ENCODE results near the gene URB1. TPM values are rescaled to one million over a fixed set of nuclear protein-coding genes. Genes with fewer than 3 reads are reported as not detected.

URB1 gene
- total RNA-seq, 4 donors from 2014 or later = 11.1 to 24.8 (median 17.9) TPM

DNA sequence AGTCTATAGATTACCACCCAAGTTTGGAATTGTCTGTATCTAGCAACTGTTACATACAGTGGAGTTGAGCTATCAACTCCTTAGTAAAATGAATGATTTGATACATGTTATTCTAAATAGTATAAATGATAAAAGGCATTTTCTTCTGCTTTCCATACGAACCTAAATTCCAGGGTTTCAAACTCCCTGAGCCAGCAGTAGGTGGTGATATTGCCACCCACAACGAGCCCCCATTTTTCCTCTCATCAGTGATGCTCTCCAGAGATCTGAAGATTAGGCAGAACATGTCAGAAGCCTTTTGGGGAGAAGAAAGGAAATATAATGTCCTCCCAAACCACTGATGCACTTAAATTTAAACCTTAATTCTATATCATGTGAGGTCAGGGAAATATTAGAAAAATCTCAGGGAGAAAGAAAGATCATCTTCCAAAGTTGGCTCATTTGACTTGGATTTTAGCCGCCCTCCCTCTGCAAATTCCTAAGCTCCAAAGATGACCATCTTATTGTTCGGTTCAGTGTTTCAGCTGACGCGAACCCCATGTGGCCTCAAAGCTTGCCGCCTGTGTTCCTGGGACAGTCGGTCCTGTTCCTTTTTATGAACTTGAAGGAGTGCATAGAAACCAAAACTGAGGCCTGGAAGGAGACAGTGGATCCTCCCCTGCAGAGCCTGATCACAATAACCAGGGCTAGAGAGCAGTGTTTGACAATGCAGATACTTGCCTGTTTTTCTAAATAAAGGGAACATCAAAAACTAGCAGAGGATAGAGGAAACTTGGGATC is 22.0 kb upstream of the URB1 start:
- Histone ChIP-seq H3K4me3 (peak overlapping the region in 3 of 4 donors; percentile 79 to 97 (median 88)), H3K9me3 (no peaks in the 10 kb centered on the region), H3K27ac (peak overlapping the region; percentile 98 to 100 (median 99)), H3K27me3 (no peaks in the 10 kb centered on the region), H3K36me3 (peaks cover 0 to 20% (median 0%) of the 10 kb centered on the region in 3 donors), H3K4me1 (peaks cover 18 to 79% (median 41%) of the 10 kb centered on the region in 3 donors)
- no peak for DNase-seq
- TF ChIP-seq POLR2A (IDR thresholded peaks at IDR 0.05) (no peak), CTCF (IDR thresholded peaks at IDR 0.05) (peak in 3 of 6 experiments; percentile 19 to 54 (median 53))
- WGBS, 2 donors = 32 to 43% methylated on average over 7 to 8 of the region's 8 CpGs
- intact Hi-C loops (cut with DNase I) = no loop called here

GRCh38 chr21:32413697-32414578 is 21.1 kb upstream of the URB1 start:
- TF ChIP-seq CTCF (IDR thresholded peaks at IDR 0.05) (no peak), POLR2A (IDR thresholded peaks at IDR 0.05) (no peak)
- Histone ChIP-seq H3K4me3 (peak overlapping the region; percentile 59 to 97 (median 84)), H3K4me1 (peaks cover 18 to 79% (median 41%) of the 10 kb centered on the region in 3 donors), H3K27me3 (no peaks in the 10 kb centered on the region), H3K36me3 (peaks cover 0 to 20% (median 0%) of the 10 kb centered on the region in 3 donors), H3K27ac (peak overlapping the region; percentile 98 to 100 (median 99)), H3K9me3 (no peaks in the 10 kb centered on the region)
- intact Hi-C loops (cut with DNase I) = no loop called here
- no peak for DNase-seq
- WGBS, 2 donors = 25 to 55% methylated on average over 5 to 7 of the region's 7 CpGs

- Histone ChIP-seq H3K27me3 (no peaks in the 10 kb centered on the region), H3K4me3 (peak overlapping the region; percentile 59 to 97 (median 84)), H3K9me3 (no peaks in the 10 kb centered on the region), H3K4me1 (peaks cover 18 to 73% (median 39%) of the 10 kb centered on the region in 3 donors), H3K36me3 (peaks cover 0 to 16% (median 0%) of the 10 kb centered on the region in 3 donors), H3K27ac (peak overlapping the region; percentile 98 to 100 (median 99))
- TF ChIP-seq CTCF (IDR thresholded peaks at IDR 0.05) = no peak
- no peak for TF ChIP-seq POLR2A (IDR thresholded peaks at IDR 0.05)
- WGBS, 2 donors = 8 to 25% methylated on average over 6 to 8 of the region's 32 CpGs
- intact Hi-C loops (cut with DNase I) = no loop called here
- DNase-seq = no peak
Measured at GRCh38 chr21:32413015-32413504, 20.2 kb upstream of the URB1 start.

DNA sequence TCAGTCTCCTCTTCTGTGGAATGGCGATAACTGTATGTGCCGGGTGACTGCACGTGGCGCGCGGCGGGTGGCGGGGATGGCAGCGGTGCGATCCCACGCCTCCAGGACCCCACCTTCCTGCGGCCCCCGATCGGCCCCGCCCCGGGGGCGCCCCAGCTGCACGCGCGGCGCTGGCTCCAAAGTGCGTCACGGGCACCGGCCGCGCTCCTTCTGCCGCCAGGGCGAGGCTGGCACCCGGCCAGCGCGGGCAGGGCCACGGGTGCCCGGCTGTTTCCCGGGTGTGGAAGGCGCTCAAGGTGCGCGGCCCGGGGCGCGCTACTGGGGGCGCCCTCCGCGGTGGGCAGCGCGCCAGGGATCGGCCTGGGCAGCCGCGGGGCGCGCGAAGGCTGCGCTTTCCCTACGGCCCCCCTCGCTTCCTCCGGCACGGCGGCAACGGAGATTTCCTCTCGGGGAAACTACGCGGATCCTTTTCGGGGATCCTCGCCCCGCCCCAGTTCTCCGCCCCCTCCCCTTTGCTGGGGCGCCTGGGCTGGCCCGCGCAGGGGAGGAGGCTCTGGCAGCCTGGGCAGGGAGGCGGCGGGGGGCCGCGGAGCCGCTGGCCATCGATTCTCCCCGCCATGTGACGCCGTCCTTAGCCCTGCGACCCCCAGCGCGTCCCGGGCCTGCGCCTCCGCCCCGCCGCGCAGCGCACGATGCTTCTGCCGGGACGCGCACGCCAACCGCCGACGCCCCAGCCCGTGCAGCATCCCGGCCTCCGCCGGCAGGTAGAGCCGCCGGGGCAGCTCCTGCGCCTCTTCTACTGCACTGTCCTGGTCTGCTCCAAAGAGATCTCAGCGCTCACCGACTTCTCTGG is 19.6 kb upstream of the URB1 start, which contains the start of gene EVA1C:
EVA1C (plus strand) TSS at position 545 of the 853 bp plus-strand sequence; CDS start at position 693, 148 bp downstream.
- intact Hi-C loops (cut with DNase I) = no loop called here
- peak in 2 of 4 donors; percentile 51 to 78 for TF ChIP-seq POLR2A (IDR thresholded peaks at IDR 0.05)
- TF ChIP-seq CTCF (IDR thresholded peaks at IDR 0.05) = peak in 5 of 6 experiments; percentile 5 to 57 (median 44)
- peaks cover 0 to 10% (median 0%) of the 10 kb centered on the region in 3 donors for H3K36me3 ChIP-seq
- no peaks in the 10 kb centered on the region for H3K27me3 ChIP-seq
- H3K27ac ChIP-seq = peak within 1 kb of the TSS; percentile 98 to 100 (median 99)
- H3K9me3 ChIP-seq = no peaks in the 10 kb centered on the region
- H3K4me3 ChIP-seq = peak within 1 kb of the TSS; percentile 59 to 97 (median 84)
- DNase-seq = no peak
- WGBS, 2 donors = 0 to 1% methylated on average over 1 to 22 of the region's 104 CpGs
- peaks cover 18 to 66% (median 36%) of the 10 kb centered on the region in 3 donors for H3K4me1 ChIP-seq
